Inferior parietal cortex (tissue), 1 donor: ENCODE data around the gene LTBP3.

ENCODE experiments used
- DNase-seq: peaks from one replicate; pipeline ENCODE4 v3.0.0-alpha.2; 2016; ENCODE audit errors: extremely low spot score

LTBP3 gene

GRCh38 chr11:65558002-65558929 lies at the start of gene LTBP3:
TSS of gene LTBP3 (minus strand) at chr11:65558359. CDS start at chr11:65557959, 400 bp downstream.
- peak; percentile 80 for DNase-seq

GRCh38 chr11:65606876-65607613 lies 48.9 kb upstream of the LTBP3 start:
- DNase-seq: peak; percentile 86

- no peak for DNase-seq
Observed at GRCh38 chr11:65604258-65604657, 46.1 kb upstream of the LTBP3 start.

DNA sequence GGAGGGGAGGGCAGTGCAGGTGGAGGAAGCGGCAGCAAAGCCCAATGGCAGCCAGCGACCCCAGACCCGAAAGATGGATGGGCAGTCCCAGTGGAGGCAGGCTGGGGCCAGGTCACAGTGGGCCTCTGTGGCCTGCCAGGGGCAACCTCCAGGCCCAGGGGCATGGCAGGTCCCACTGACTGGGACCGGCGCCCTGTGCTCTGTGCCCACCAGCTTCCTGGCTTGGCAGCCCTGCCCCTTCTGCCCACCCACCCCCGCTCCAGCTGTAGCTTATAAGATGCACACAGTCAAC lies 41.7 kb upstream of the LTBP3 start:
- DNase-seq: no peak

GRCh38 chr11:65599216-65599954 lies 41.2 kb upstream of the LTBP3 start:
- no peak for DNase-seq

DNA sequence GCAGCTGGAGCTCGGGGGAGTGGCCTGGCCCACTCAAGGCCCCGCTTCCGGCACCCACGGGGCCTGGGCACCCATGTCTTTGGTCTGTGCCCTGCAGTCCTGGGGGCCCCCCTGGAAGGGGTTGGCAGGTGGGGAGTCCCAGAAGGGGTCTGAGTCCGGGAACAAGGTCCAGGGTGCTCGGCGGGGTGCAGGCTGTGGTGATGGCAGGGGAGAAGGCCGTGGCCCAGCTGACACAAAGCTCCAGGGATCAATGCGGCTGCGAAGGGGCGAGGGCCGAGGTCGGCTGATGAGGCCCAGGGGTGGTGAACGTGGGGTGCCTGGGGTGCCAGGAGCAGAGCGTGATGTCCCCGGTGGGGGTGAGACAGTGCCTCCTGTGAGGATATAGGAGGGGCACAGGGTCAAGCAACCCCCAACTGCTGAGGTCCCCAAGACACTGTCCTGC lies 40.1 kb upstream of the LTBP3 start:
- no peak for DNase-seq

- DNase-seq: no peak
Observed at GRCh38 chr11:65596520-65596919, 38.4 kb upstream of the LTBP3 start.

- no peak for DNase-seq
Observed at GRCh38 chr11:65595543-65596281, 37.6 kb upstream of the LTBP3 start, which contains the start of gene KCNK7. TSS of gene KCNK7 (minus strand) at chr11:65595800. CDS start at chr11:65595772, 28 bp downstream.

DNA sequence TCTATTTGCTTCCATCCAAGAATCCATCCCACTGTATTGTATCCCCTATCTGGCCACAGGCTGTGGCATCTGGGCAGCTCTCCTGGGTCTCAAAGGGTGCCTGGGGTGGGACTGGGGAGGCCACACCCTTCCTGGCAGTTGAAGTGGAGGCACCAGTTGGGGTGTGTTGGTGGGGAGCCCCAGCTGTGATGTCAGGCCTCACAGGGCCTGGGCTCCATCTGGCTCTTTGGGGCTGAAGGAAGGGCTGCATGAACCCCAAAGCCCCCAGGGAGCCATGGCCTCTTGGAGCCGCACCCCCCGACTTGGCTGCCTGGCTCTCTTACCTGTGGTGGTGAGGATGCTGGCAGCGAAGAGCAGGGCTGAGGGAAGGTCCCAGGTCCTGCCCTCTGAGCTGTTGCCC lies 37.0 kb upstream of the LTBP3 start:
- DNase-seq: no peak

GRCh38 chr11:65593518-65594414 lies 35.6 kb upstream of the LTBP3 start:
- peak; percentile 75 for DNase-seq

DNA sequence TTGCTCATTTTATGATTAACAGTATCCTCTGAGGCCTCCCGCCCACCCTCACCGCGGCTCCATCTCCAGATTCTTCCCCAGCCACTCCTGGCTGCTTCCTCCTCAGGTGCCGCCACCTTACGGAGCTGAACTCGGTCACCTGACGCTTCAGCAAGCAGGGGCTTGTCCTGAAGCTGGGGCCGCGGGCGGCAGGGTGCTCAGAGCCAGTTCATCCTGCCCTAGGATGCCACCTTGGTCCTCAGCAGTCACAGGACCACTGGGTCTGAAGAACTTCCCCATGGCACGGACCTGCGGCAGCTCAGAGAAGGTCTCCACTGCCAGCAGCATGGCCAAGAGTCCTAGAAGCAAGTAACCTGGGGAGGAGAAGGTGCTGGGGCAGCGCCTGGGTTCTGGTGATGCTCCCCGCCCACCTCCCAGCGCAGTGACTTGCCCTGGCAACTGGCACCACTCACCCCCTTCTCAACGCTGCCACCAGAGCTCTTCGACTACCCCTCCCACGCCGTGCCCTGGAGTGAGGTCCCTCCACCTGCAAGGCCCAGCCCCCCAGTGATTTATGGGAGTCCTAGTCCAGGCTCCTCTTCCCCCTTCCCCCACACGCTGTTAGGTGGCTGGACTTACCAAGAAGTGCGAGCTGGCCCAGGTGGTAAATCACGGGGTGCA lies 34.8 kb upstream of the LTBP3 start:
- no peak for DNase-seq

DNA sequence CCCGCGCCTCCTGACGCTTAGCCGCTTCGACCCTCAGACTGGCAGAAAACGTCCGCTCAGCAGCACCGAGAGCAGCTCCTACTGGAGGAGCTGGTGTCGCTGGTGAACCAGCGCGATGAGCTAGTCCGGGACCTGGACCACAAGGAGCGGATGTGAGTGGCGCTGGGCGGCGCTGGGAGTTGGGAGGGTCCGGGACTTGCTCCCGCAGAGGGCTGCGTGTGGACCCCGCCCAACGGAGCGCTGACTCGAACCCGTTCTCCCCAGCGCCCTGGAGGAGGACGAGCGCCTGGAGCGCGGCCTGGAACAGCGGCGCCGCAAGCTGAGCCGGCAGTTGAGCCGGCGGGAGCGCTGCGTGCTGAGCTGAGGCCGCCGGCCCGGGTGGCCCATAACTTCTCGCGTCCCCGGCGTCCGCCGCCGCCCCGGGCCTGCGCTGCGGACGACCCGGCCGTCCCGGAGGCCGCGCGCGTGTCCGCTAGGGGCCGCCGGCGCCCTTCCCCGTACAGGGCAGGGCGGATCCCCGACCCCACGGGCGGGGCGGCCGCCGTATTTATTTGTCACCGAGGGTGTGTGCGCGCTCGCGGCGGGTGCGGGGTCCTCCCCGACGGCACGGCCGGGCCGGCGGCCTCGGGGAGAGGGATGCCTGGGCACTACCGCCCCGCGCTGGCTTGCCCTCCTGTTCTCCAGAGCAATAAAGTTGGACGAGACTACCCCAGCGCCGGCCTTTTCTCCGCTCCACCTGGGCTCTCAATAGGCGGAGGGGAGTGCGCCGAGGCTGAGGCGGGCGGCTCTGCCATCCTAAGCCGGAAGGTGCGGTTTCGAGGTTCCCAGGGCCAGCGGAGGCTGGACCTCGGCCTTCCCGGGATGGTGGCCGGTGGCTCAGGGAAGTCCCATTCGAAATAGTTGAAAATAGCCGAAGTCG lies 34.0 kb upstream of the LTBP3 start:
- DNase-seq: no peak

GRCh38 chr11:65590240-65590738 lies 32.1 kb upstream of the LTBP3 start:
- no peak for DNase-seq

DNA sequence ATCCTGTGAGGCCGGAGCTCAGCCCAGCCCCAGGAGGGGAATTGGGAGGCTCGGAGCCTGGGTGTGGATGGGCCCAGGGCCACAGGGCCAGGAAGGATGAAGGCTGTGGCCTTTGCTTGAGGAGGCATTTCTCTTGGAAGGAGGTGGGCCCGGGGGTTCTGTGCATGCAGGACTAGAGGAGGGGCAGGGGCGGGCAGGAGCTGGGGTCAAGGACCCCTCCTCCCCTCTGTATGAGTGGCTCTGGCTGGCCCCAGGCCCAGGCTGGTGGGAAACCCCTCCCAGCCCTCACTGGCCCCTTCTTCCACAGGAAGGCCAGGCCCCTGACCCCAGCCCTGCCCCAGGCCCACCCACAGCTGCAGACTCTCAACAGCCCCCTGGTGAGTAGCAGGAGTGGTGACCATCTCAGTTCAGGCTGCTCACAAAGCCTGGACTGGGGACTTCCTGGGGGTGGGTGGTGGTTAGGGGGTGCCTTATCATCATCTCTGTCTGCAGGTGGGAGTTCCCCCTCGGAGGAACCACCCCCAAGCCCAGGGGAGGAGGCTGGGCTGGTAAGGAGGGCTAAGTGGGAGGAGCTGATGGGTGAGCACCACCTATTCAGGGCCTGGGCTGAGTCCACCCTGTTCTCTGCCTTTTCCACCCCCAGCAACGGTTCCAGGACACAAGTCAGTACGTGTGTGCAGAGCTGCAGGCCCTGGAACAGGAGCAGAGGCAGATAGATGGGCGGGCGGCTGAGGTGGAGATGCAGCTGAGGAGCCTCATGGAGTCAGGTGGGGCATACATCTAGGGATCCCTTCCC lies 31.5 kb upstream of the LTBP3 start:
- DNase-seq: no peak

DNA sequence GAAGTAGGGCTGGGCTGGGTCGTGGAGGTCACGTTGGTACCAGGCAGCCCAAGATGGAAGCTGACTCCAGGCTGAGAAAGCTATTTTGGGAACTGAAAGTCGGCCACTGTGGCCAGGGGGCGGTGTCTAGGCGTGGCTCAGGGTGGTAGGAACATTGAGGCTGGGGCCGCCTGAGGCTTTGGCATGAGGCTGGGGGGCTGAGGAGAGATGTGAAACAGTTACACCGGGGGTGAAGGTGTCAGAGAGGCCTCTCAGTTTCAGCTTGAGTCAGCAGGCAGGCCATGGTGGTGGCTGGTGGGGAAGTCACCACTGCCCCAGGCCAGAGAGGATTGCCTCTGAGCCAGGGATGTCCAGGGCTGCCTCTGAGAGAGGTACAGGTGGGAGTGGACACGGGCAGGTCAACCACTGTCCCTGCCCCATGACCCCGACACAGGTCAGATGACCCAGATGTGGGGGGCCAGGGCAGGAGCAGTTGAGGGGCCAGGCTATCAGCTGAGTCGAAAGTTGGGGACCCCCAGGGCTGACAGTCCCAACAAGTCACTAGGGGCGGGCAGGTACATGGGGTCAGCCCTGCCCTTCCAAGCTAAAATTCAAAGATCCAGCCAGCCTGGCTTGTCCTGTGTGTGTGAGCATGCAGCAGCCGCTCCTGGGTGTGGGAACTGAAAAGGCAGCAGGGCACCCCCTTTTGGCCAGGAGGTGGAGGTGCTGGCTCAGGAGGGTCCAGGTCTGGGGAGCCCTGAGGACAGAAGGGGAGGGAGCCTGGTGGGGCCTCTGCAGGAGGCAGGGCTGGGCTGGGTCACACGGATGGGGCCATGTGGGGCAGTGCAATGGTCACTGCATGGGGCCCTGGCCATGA lies 30.3 kb upstream of the LTBP3 start:
- no peak for DNase-seq

GRCh38 chr11:65586676-65587075 lies 28.5 kb upstream of the LTBP3 start:
- DNase-seq: no peak

GRCh38 chr11:65586247-65586630 lies 28.1 kb upstream of the LTBP3 start:
- DNase-seq: no peak
